ENCODE results near the gene DOCK2.

The DOCK2 gene

GRCh38 chr5:170012622-170013021 is 375.5 kb downstream of the DOCK2 start:
- Histone ChIP-seq H3K9me3 (ENCODE audit: control insufficient read depth in 2 of 2, low read length in 2 of 2) (no peaks in the 10 kb centered on the region), H3K27me3 (ENCODE audit: control insufficient read depth in 2 of 2, insufficient read depth in 2 of 2, low read length in 2 of 2) (no peaks in the 10 kb centered on the region), H3K4me1 (ENCODE audit: control insufficient read depth in 2 of 2, insufficient read depth in 2 of 2, low read length in 2 of 2) (no peaks in the 10 kb centered on the region), H3K27ac (ENCODE audit: low read depth in 2 of 2, low read length in 2 of 2) (no peak overlapping the region), H3K4me3 (ENCODE audit: low read length in 2 of 2) (no peak overlapping the region), H3K36me3 (ENCODE audit: control insufficient read depth in 2 of 2, insufficient read depth in 2 of 2, low read length in 2 of 2) (peaks cover 0 to 2% of the 10 kb centered on the region in 2 donors), H3K9ac (ENCODE audit: low read depth in 1 of 2, low read length in 2 of 2) (no peak overlapping the region)

GRCh38 chr5:170020423-170020822 is 383.3 kb downstream of the DOCK2 start:
- Histone ChIP-seq H3K9me3 (ENCODE audit: control insufficient read depth in 2 of 2, low read length in 2 of 2) (no peaks in the 10 kb centered on the region), H3K27me3 (ENCODE audit: control insufficient read depth in 2 of 2, insufficient read depth in 2 of 2, low read length in 2 of 2) (no peaks in the 10 kb centered on the region), H3K9ac (ENCODE audit: low read depth in 1 of 2, low read length in 2 of 2) (no peak overlapping the region), H3K4me1 (ENCODE audit: control insufficient read depth in 2 of 2, insufficient read depth in 2 of 2, low read length in 2 of 2) (no peaks in the 10 kb centered on the region), H3K4me3 (ENCODE audit: low read length in 2 of 2) (no peak overlapping the region), H3K27ac (ENCODE audit: low read depth in 2 of 2, low read length in 2 of 2) (no peak overlapping the region), H3K36me3 (ENCODE audit: control insufficient read depth in 2 of 2, insufficient read depth in 2 of 2, low read length in 2 of 2) (peaks cover 0 to 2% of the 10 kb centered on the region in 2 donors)

GRCh38 chr5:170021506-170021905 is 384.4 kb downstream of the DOCK2 start:
- no peak overlapping the region for H3K27ac ChIP-seq (ENCODE audit: low read depth in 2 of 2, low read length in 2 of 2)
- H3K9me3 ChIP-seq (ENCODE audit: control insufficient read depth in 2 of 2, low read length in 2 of 2): no peaks in the 10 kb centered on the region
- H3K9ac ChIP-seq (ENCODE audit: low read depth in 1 of 2, low read length in 2 of 2): no peak overlapping the region
- H3K4me1 ChIP-seq (ENCODE audit: control insufficient read depth in 2 of 2, insufficient read depth in 2 of 2, low read length in 2 of 2): no peaks in the 10 kb centered on the region
- no peak overlapping the region for H3K4me3 ChIP-seq (ENCODE audit: low read length in 2 of 2)
- H3K36me3 ChIP-seq (ENCODE audit: control insufficient read depth in 2 of 2, insufficient read depth in 2 of 2, low read length in 2 of 2): peaks cover 0 to 2% of the 10 kb centered on the region in 2 donors
- no peaks in the 10 kb centered on the region for H3K27me3 ChIP-seq (ENCODE audit: control insufficient read depth in 2 of 2, insufficient read depth in 2 of 2, low read length in 2 of 2)

GRCh38 chr5:170025853-170026252 is 388.8 kb downstream of the DOCK2 start:
- Histone ChIP-seq H3K9ac (ENCODE audit: low read depth in 1 of 2, low read length in 2 of 2) (no peak overlapping the region), H3K36me3 (ENCODE audit: control insufficient read depth in 2 of 2, insufficient read depth in 2 of 2, low read length in 2 of 2) (peaks cover 0 to 3% of the 10 kb centered on the region in 2 donors)

GRCh38 chr5:170028124-170028523 is 391.0 kb downstream of the DOCK2 start:
- Histone ChIP-seq H3K27me3 (ENCODE audit: control insufficient read depth in 2 of 2, insufficient read depth in 2 of 2, low read length in 2 of 2) (no peaks in the 10 kb centered on the region), H3K9me3 (ENCODE audit: control insufficient read depth in 2 of 2, low read length in 2 of 2) (no peaks in the 10 kb centered on the region), H3K36me3 (ENCODE audit: control insufficient read depth in 2 of 2, insufficient read depth in 2 of 2, low read length in 2 of 2) (peaks cover 0 to 3% of the 10 kb centered on the region in 2 donors)

More at GRCh38 chr5:170025853-170026252, 388.8 kb downstream of the DOCK2 start:
- H3K4me3 ChIP-seq (ENCODE audit: low read length in 2 of 2): no peak overlapping the region
- no peaks in the 10 kb centered on the region for H3K9me3 ChIP-seq (ENCODE audit: control insufficient read depth in 2 of 2, low read length in 2 of 2)
- H3K27ac ChIP-seq (ENCODE audit: low read depth in 2 of 2, low read length in 2 of 2): no peak overlapping the region
- no peaks in the 10 kb centered on the region for H3K27me3 ChIP-seq (ENCODE audit: control insufficient read depth in 2 of 2, insufficient read depth in 2 of 2, low read length in 2 of 2)
- no peaks in the 10 kb centered on the region for H3K4me1 ChIP-seq (ENCODE audit: control insufficient read depth in 2 of 2, insufficient read depth in 2 of 2, low read length in 2 of 2)

GRCh38 chr5:170034231-170034630 is 397.2 kb downstream of the DOCK2 start:
- no peaks in the 10 kb centered on the region for H3K9me3 ChIP-seq (ENCODE audit: control insufficient read depth in 2 of 2, low read length in 2 of 2)
- H3K4me1 ChIP-seq (ENCODE audit: control insufficient read depth in 2 of 2, insufficient read depth in 2 of 2, low read length in 2 of 2): no peaks in the 10 kb centered on the region
- no peak overlapping the region for H3K27ac ChIP-seq (ENCODE audit: low read depth in 2 of 2, low read length in 2 of 2)
- no peak overlapping the region for H3K9ac ChIP-seq (ENCODE audit: low read depth in 1 of 2, low read length in 2 of 2)
- H3K36me3 ChIP-seq (ENCODE audit: control insufficient read depth in 2 of 2, insufficient read depth in 2 of 2, low read length in 2 of 2): peaks cover 0 to 4% of the 10 kb centered on the region in 2 donors
- H3K4me3 ChIP-seq (ENCODE audit: low read length in 2 of 2): no peak overlapping the region
- no peaks in the 10 kb centered on the region for H3K27me3 ChIP-seq (ENCODE audit: control insufficient read depth in 2 of 2, insufficient read depth in 2 of 2, low read length in 2 of 2)

More at GRCh38 chr5:170028124-170028523, 391.0 kb downstream of the DOCK2 start:
- Histone ChIP-seq H3K4me1 (ENCODE audit: control insufficient read depth in 2 of 2, insufficient read depth in 2 of 2, low read length in 2 of 2) (no peaks in the 10 kb centered on the region), H3K27ac (ENCODE audit: low read depth in 2 of 2, low read length in 2 of 2) (no peak overlapping the region), H3K9ac (ENCODE audit: low read depth in 1 of 2, low read length in 2 of 2) (no peak overlapping the region), H3K4me3 (ENCODE audit: low read length in 2 of 2) (no peak overlapping the region)

GRCh38 chr5:170038241-170038640 is 401.2 kb downstream of the DOCK2 start:
- Histone ChIP-seq H3K4me3 (ENCODE audit: low read length in 2 of 2) (no peak overlapping the region), H3K27ac (ENCODE audit: low read depth in 2 of 2, low read length in 2 of 2) (no peak overlapping the region), H3K4me1 (ENCODE audit: control insufficient read depth in 2 of 2, insufficient read depth in 2 of 2, low read length in 2 of 2) (no peaks in the 10 kb centered on the region), H3K9ac (ENCODE audit: low read depth in 1 of 2, low read length in 2 of 2) (no peak overlapping the region), H3K27me3 (ENCODE audit: control insufficient read depth in 2 of 2, insufficient read depth in 2 of 2, low read length in 2 of 2) (no peaks in the 10 kb centered on the region), H3K9me3 (ENCODE audit: control insufficient read depth in 2 of 2, low read length in 2 of 2) (no peaks in the 10 kb centered on the region), H3K36me3 (ENCODE audit: control insufficient read depth in 2 of 2, insufficient read depth in 2 of 2, low read length in 2 of 2) (peaks cover 0 to 13% of the 10 kb centered on the region in 2 donors)

- Histone ChIP-seq H3K36me3 (ENCODE audit: control insufficient read depth in 2 of 2, insufficient read depth in 2 of 2, low read length in 2 of 2) (peaks cover 0 to 15% of the 10 kb centered on the region in 2 donors), H3K4me3 (ENCODE audit: low read length in 2 of 2) (no peak overlapping the region), H3K4me1 (ENCODE audit: control insufficient read depth in 2 of 2, insufficient read depth in 2 of 2, low read length in 2 of 2) (no peaks in the 10 kb centered on the region), H3K9ac (ENCODE audit: low read depth in 1 of 2, low read length in 2 of 2) (no peak overlapping the region), H3K27me3 (ENCODE audit: control insufficient read depth in 2 of 2, insufficient read depth in 2 of 2, low read length in 2 of 2) (no peaks in the 10 kb centered on the region), H3K9me3 (ENCODE audit: control insufficient read depth in 2 of 2, low read length in 2 of 2) (no peaks in the 10 kb centered on the region), H3K27ac (ENCODE audit: low read depth in 2 of 2, low read length in 2 of 2) (no peak overlapping the region)
Observed at GRCh38 chr5:170039830-170040229, 402.8 kb downstream of the DOCK2 start.

GRCh38 chr5:170046241-170046640 is 409.2 kb downstream of the DOCK2 start:
- H3K27me3 ChIP-seq (ENCODE audit: control insufficient read depth in 2 of 2, insufficient read depth in 2 of 2, low read length in 2 of 2): no peaks in the 10 kb centered on the region
- no peaks in the 10 kb centered on the region for H3K9me3 ChIP-seq (ENCODE audit: control insufficient read depth in 2 of 2, low read length in 2 of 2)
- H3K36me3 ChIP-seq (ENCODE audit: control insufficient read depth in 2 of 2, insufficient read depth in 2 of 2, low read length in 2 of 2): peaks cover 0 to 21% of the 10 kb centered on the region in 2 donors
- no peak overlapping the region for H3K9ac ChIP-seq (ENCODE audit: low read depth in 1 of 2, low read length in 2 of 2)
- no peak overlapping the region for H3K27ac ChIP-seq (ENCODE audit: low read depth in 2 of 2, low read length in 2 of 2)
- no peak overlapping the region for H3K4me3 ChIP-seq (ENCODE audit: low read length in 2 of 2)
- H3K4me1 ChIP-seq (ENCODE audit: control insufficient read depth in 2 of 2, insufficient read depth in 2 of 2, low read length in 2 of 2): no peaks in the 10 kb centered on the region

GRCh38 chr5:170049713-170050112 is 412.6 kb downstream of the DOCK2 start:
- H3K9me3 ChIP-seq (ENCODE audit: control insufficient read depth in 2 of 2, low read length in 2 of 2): no peaks in the 10 kb centered on the region
- no peak overlapping the region for H3K9ac ChIP-seq (ENCODE audit: low read depth in 1 of 2, low read length in 2 of 2)
- peaks cover 0 to 11% of the 10 kb centered on the region in 2 donors for H3K36me3 ChIP-seq (ENCODE audit: control insufficient read depth in 2 of 2, insufficient read depth in 2 of 2, low read length in 2 of 2)
- no peaks in the 10 kb centered on the region for H3K4me1 ChIP-seq (ENCODE audit: control insufficient read depth in 2 of 2, insufficient read depth in 2 of 2, low read length in 2 of 2)
- no peak overlapping the region for H3K27ac ChIP-seq (ENCODE audit: low read depth in 2 of 2, low read length in 2 of 2)
- H3K27me3 ChIP-seq (ENCODE audit: control insufficient read depth in 2 of 2, insufficient read depth in 2 of 2, low read length in 2 of 2): no peaks in the 10 kb centered on the region
- H3K4me3 ChIP-seq (ENCODE audit: low read length in 2 of 2): no peak overlapping the region

GRCh38 chr5:170053896-170054295 is 416.8 kb downstream of the DOCK2 start:
- Histone ChIP-seq H3K27ac (ENCODE audit: low read depth in 2 of 2, low read length in 2 of 2) (no peak overlapping the region), H3K9ac (ENCODE audit: low read depth in 1 of 2, low read length in 2 of 2) (no peak overlapping the region), H3K4me3 (ENCODE audit: low read length in 2 of 2) (no peak overlapping the region), H3K27me3 (ENCODE audit: control insufficient read depth in 2 of 2, insufficient read depth in 2 of 2, low read length in 2 of 2) (no peaks in the 10 kb centered on the region), H3K36me3 (ENCODE audit: control insufficient read depth in 2 of 2, insufficient read depth in 2 of 2, low read length in 2 of 2) (peaks cover 0 to 19% of the 10 kb centered on the region in 2 donors), H3K4me1 (ENCODE audit: control insufficient read depth in 2 of 2, insufficient read depth in 2 of 2, low read length in 2 of 2) (no peaks in the 10 kb centered on the region), H3K9me3 (ENCODE audit: control insufficient read depth in 2 of 2, low read length in 2 of 2) (no peaks in the 10 kb centered on the region)
